CD4-positive, alpha-beta T cell treated with Interleukin-12 subunit alpha and Interleukin-12 subunit beta, for 1 hour (primary cell): ENCODE results near the gene CA6.
"Not testable (repeated sequence)": the region's sequence is repeated elsewhere in the genome, so short reads cannot be mapped to it uniquely, and the experiment has no call there.

Experiments used
- DNase-seq: peaks from one replicate; pipeline ENCODE4 v3.0.0-alpha.2; 2020

CA6 gene

GRCh38 chr1:8976338-8976737 lies 30.7 kb downstream of the CA6 start:
- DNase-seq = no peak

GRCh38 chr1:8976896-8977450 lies 31.3 kb downstream of the CA6 start:
- DNase-seq = no peak

- no peak for DNase-seq
Measured at GRCh38 chr1:8980656-8981055, 35.0 kb downstream of the CA6 start.

GRCh38 chr1:8981169-8981568 lies 35.5 kb downstream of the CA6 start:
- no peak for DNase-seq

GRCh38 chr1:8984203-8984602 lies 38.5 kb downstream of the CA6 start:
- no peak for DNase-seq

GRCh38 chr1:8984990-8985389 lies 39.3 kb downstream of the CA6 start:
- DNase-seq = no peak

GRCh38 chr1:8985915-8986813 lies 40.5 kb downstream of the CA6 start:
- DNase-seq = no peak

- no peak for DNase-seq
Measured at GRCh38 chr1:8986814-8987190, 41.1 kb downstream of the CA6 start.

- peak; percentile 72 for DNase-seq
Measured at GRCh38 chr1:8987881-8988617, 42.4 kb downstream of the CA6 start.

GRCh38 chr1:8988618-8988967 lies 42.9 kb downstream of the CA6 start:
- DNase-seq = no peak

- no peak for DNase-seq
Measured at GRCh38 chr1:8989061-8989460, 43.4 kb downstream of the CA6 start.

- DNase-seq = no peak
Measured at GRCh38 chr1:8989821-8990220, 44.2 kb downstream of the CA6 start.

GRCh38 chr1:8992936-8993687 lies 47.4 kb downstream of the CA6 start:
- DNase-seq = no peak

GRCh38 chr1:8993962-8994675 lies 48.5 kb downstream of the CA6 start:
- DNase-seq = not testable (repeated sequence)

- DNase-seq = not testable (repeated sequence)
Measured at GRCh38 chr1:9001534-9002214, 56.0 kb downstream of the CA6 start.

GRCh38 chr1:9002215-9002560 lies 56.5 kb downstream of the CA6 start:
- DNase-seq = not testable (repeated sequence)

GRCh38 chr1:9004031-9004699 lies 58.5 kb downstream of the CA6 start:
- no peak for DNase-seq

- DNase-seq = peak; percentile 76
Measured at GRCh38 chr1:9004700-9005394, 59.2 kb downstream of the CA6 start.

- DNase-seq = no peak
Measured at GRCh38 chr1:9005395-9005708, 59.7 kb downstream of the CA6 start.

- no peak for DNase-seq
Measured at GRCh38 chr1:9006956-9007615, 61.4 kb downstream of the CA6 start.
